ENCODE data around the gene HTR2B.

Gene HTR2B

GRCh38 chr2:231124838-231125568 is at the start of gene HTR2B:
TSS of gene HTR2B (minus strand) at chr2:231125042. CDS start at chr2:231123764, 1,278 bp downstream.
- in situ Hi-C loops (cut with HindIII; ENCODE audit: low sequenced_read_pairs) = no loop called here

GRCh38 chr2:231174211-231174651 is 49.4 kb upstream of the HTR2B start:
- in situ Hi-C loops (cut with HindIII; ENCODE audit: low sequenced_read_pairs) = no loop called here

- in situ Hi-C loops (cut with HindIII; ENCODE audit: low sequenced_read_pairs) = no loop called here
These were observed 47.2 kb upstream of the HTR2B start for GRCh38 chr2:231172025-231172424.

- in situ Hi-C loops (cut with HindIII; ENCODE audit: low sequenced_read_pairs) = no loop called here
These were observed 45.2 kb upstream of the HTR2B start for GRCh38 chr2:231170055-231170454.

GRCh38 chr2:231169488-231169887 is 44.6 kb upstream of the HTR2B start:
- in situ Hi-C loops (cut with HindIII; ENCODE audit: low sequenced_read_pairs) = no loop called here

GRCh38 chr2:231168460-231169139 is 43.8 kb upstream of the HTR2B start:
- in situ Hi-C loops (cut with HindIII; ENCODE audit: low sequenced_read_pairs) = no loop called here

- in situ Hi-C loops (cut with HindIII; ENCODE audit: low sequenced_read_pairs) = no loop called here
These were observed 43.1 kb upstream of the HTR2B start for GRCh38 chr2:231167745-231168459.

GRCh38 chr2:231163414-231164095 is 38.7 kb upstream of the HTR2B start:
- in situ Hi-C loops (cut with HindIII; ENCODE audit: low sequenced_read_pairs) = no loop called here

GRCh38 chr2:231163011-231163410 is 38.2 kb upstream of the HTR2B start:
- in situ Hi-C loops (cut with HindIII; ENCODE audit: low sequenced_read_pairs) = no loop called here

- in situ Hi-C loops (cut with HindIII; ENCODE audit: low sequenced_read_pairs) = no loop called here
These were observed 37.1 kb upstream of the HTR2B start for GRCh38 chr2:231161877-231162329.

GRCh38 chr2:231161252-231161839 is 36.5 kb upstream of the HTR2B start:
- in situ Hi-C loops (cut with HindIII; ENCODE audit: low sequenced_read_pairs) = no loop called here

GRCh38 chr2:231160701-231161100 is 35.9 kb upstream of the HTR2B start:
- in situ Hi-C loops (cut with HindIII; ENCODE audit: low sequenced_read_pairs) = no loop called here

GRCh38 chr2:231159306-231159705 is 34.5 kb upstream of the HTR2B start:
- in situ Hi-C loops (cut with HindIII; ENCODE audit: low sequenced_read_pairs) = no loop called here

GRCh38 chr2:231152800-231153557 is 28.1 kb upstream of the HTR2B start:
- in situ Hi-C loops (cut with HindIII; ENCODE audit: low sequenced_read_pairs) = no loop called here

- in situ Hi-C loops (cut with HindIII; ENCODE audit: low sequenced_read_pairs) = loop anchor here (10.0 kb wide), 1 partner anchor 62 kb away; no protein-coding TSS in a partner anchor
These were observed 21.8 kb upstream of the HTR2B start for GRCh38 chr2:231146665-231147064.

GRCh38 chr2:231144896-231145295 is 20.1 kb upstream of the HTR2B start:
- in situ Hi-C loops (cut with HindIII; ENCODE audit: low sequenced_read_pairs) = loop anchor here (10.0 kb wide), 1 partner anchor 60 kb away; no protein-coding TSS in a partner anchor

GRCh38 chr2:231140808-231141207 is 16.0 kb upstream of the HTR2B start:
- in situ Hi-C loops (cut with HindIII; ENCODE audit: low sequenced_read_pairs) = loop anchor here (10.0 kb wide), 1 partner anchor 56 kb away; no protein-coding TSS in a partner anchor

- in situ Hi-C loops (cut with HindIII; ENCODE audit: low sequenced_read_pairs) = loop anchor here (10.0 kb wide), 1 partner anchor 55 kb away; no protein-coding TSS in a partner anchor
These were observed 15.0 kb upstream of the HTR2B start for GRCh38 chr2:231139796-231140195.

- in situ Hi-C loops (cut with HindIII; ENCODE audit: low sequenced_read_pairs) = no loop called here
These were observed 13.9 kb upstream of the HTR2B start for GRCh38 chr2:231138699-231139098.
